IMR-90 (cell line): ENCODE measurements around the gene ZNF594. TPM values are rescaled to one million over a fixed set of nuclear protein-coding genes. Genes with fewer than 3 reads are reported as not detected.

Experiments used
- ATAC-seq: fragments of 200-7000 bp; cut with Tn5 transposase; 2 replicates; pipeline ENCODE4 v1.9.1; 2020; ENCODE audit warnings: low read depth, mild to moderate bottlenecking, moderate library complexity
- BruUV-seq: library from RNA; stranded (reverse); fragments of 400-500 nt; replicated peaks from 2 replicates; lab custom pipeline; 2021; lab: Mats Ljungman, UMichigan
- CTCF ChIA-PET: fragments of 300-600 bp; formaldehyde crosslinking; extraction: SDS; loops from one replicate; lab custom pipeline; 2021; ENCODE audit warnings: antibody characterized with exemption; lab: Yijun Ruan, JAX
- POLR2A ChIA-PET: fragments of 300-600 bp; sonication (Branson Sonifier 250); formaldehyde crosslinking; loops from one replicate; lab custom pipeline; 2022; ENCODE audit warnings: antibody characterized with exemption; ENCODE audit not compliant: unreplicated experiment; lab: Charles Lee
- DNase-seq: peaks from one replicate; pipeline ENCODE4 v3.0.0; 2013
- H2AFZ ChIP-seq: replicated peaks from 2 replicates; pipeline ENCODE3; 2013; ENCODE audit warnings: low read length, mild to moderate bottlenecking; ENCODE audit not compliant: poor library complexity
- H2AK5ac ChIP-seq: 2 replicates; pipeline ENCODE4 v1.6.1; 2013; ENCODE audit warnings: low read depth, low read length, inconsistent platforms
- H2AK9ac ChIP-seq: replicated peaks from 2 replicates; pipeline ENCODE3; 2013; ENCODE audit warnings: mild to moderate bottlenecking, low read depth, low read length, moderate library complexity; ENCODE audit not compliant: poor library complexity
- H2BK120ac ChIP-seq: 2 replicates; pipeline ENCODE4 v1.6.1; 2013; ENCODE audit warnings: low read depth, low read length, inconsistent platforms
- H2BK15ac ChIP-seq: 3 replicates; pipeline ENCODE4 v1.6.1; 2013; ENCODE audit warnings: low read depth, low read length, inconsistent platforms
- H2BK20ac ChIP-seq: 2 replicates; pipeline ENCODE4 v1.6.1; 2013; ENCODE audit warnings: low read depth, mild to moderate bottlenecking, inconsistent platforms, low read length, moderate library complexity
- H2BK5ac ChIP-seq: 2 replicates; pipeline ENCODE4 v1.6.1; 2013; ENCODE audit warnings: mild to moderate bottlenecking, low read depth, low read length, inconsistent platforms; ENCODE audit not compliant: poor library complexity, severe bottlenecking
- H3K14ac ChIP-seq: replicated peaks from 2 replicates; pipeline ENCODE4 v1.6.1; 2013; ENCODE audit warnings: low read depth, low read length, inconsistent platforms
- H3K18ac ChIP-seq: 2 replicates; pipeline ENCODE4 v1.6.1; 2013; ENCODE audit warnings: low read depth, low read length, control low read depth
- H3K23ac ChIP-seq: 2 replicates; pipeline ENCODE4 v1.6.1; 2013; ENCODE audit warnings: low read depth, low read length, inconsistent platforms
- H3K27ac ChIP-seq: 2 replicates; pipeline ENCODE4 v1.5.1; 2013; ENCODE audit warnings: mild to moderate bottlenecking, control low read depth, low read length; ENCODE audit not compliant: insufficient read depth
- H3K27me3 ChIP-seq: 2 replicates; pipeline ENCODE4 v1.6.1; 2013; ENCODE audit warnings: low read length; ENCODE audit not compliant: control insufficient read depth, insufficient read depth
- H3K36me3 ChIP-seq: 2 replicates; pipeline ENCODE4 v1.6.1; 2013; ENCODE audit warnings: low read length, mixed read lengths; ENCODE audit not compliant: control insufficient read depth, insufficient read depth
- H3K4ac ChIP-seq: 2 replicates; pipeline ENCODE4 v1.6.1; 2013; ENCODE audit warnings: low read depth, low read length, inconsistent platforms
- H3K4me1 ChIP-seq: 2 replicates; pipeline ENCODE4 v1.6.1; 2013; ENCODE audit warnings: low read length, mixed read lengths; ENCODE audit not compliant: control insufficient read depth, insufficient read depth
- H3K4me2 ChIP-seq: 2 replicates; pipeline ENCODE4 v1.6.1; 2013; ENCODE audit warnings: low read depth, mild to moderate bottlenecking, control low read depth, low read length, moderate library complexity
- H3K4me3 ChIP-seq: 2 replicates; pipeline ENCODE4 v1.5.1; 2013; ENCODE audit warnings: low read depth, mild to moderate bottlenecking, control low read depth, low read length, moderate library complexity; ENCODE audit not compliant: insufficient read depth
- H3K56ac ChIP-seq: 2 replicates; pipeline ENCODE4 v1.6.1; 2013; ENCODE audit warnings: low read length, inconsistent platforms; ENCODE audit not compliant: insufficient read depth; ENCODE audit errors: extremely low read depth
- H3K79me1 ChIP-seq, 2 experiments: 2 replicates each; pipeline ENCODE4 v1.6.1; 2013; ENCODE audit warnings: low read length in 2 of 2, inconsistent platforms in 1 of 2, low read depth in 1 of 2
- H3K9ac ChIP-seq: 2 replicates; pipeline ENCODE4 v1.6.1; 2013; ENCODE audit warnings: low read depth, low read length, control low read depth
- H3K9me1 ChIP-seq: 2 replicates; pipeline ENCODE4 v1.6.1; 2013; ENCODE audit warnings: low read length, inconsistent platforms; ENCODE audit not compliant: insufficient read depth
- H3K9me3 ChIP-seq: 2 replicates; pipeline ENCODE4 v1.6.1; 2013; ENCODE audit warnings: low read length; ENCODE audit not compliant: control insufficient read depth, insufficient read depth
- H4K20me1 ChIP-seq: 2 replicates; pipeline ENCODE4 v1.6.1; 2013; ENCODE audit warnings: low read length, inconsistent platforms; ENCODE audit not compliant: insufficient read depth
- H4K5ac ChIP-seq: 2 replicates; pipeline ENCODE4 v1.6.1; 2013; ENCODE audit warnings: mild to moderate bottlenecking, low read depth, low read length, control low read depth
- H4K8ac ChIP-seq, 2 experiments: 2 replicates each; pipeline ENCODE4 v1.6.1; 2013; ENCODE audit warnings: low read depth in 2 of 2, low read length in 2 of 2, control low read depth in 1 of 2, inconsistent platforms in 1 of 2
- H4K91ac ChIP-seq: 2 replicates; pipeline ENCODE4 v1.6.1; 2013; ENCODE audit warnings: low read depth, low read length, inconsistent platforms; ENCODE audit not compliant: insufficient read depth
- BHLHE40 ChIP-seq: fragments of 150-350 bp; IDR thresholded peaks from 2 replicates; pipeline ENCODE4 v1.6.1; 2016; ENCODE audit warnings: mild to moderate bottlenecking, low read depth, low read length
- CEBPB ChIP-seq: IDR thresholded peaks from 2 replicates; pipeline ENCODE4 v1.6.1; 2012; ENCODE audit warnings: low read depth, low read length, improper control_type of control experiment
- CHD1 ChIP-seq: IDR thresholded peaks from 2 replicates; pipeline ENCODE4 v1.6.1; 2012; ENCODE audit warnings: low read depth, low read length, improper control_type of control experiment
- CTCF ChIP-seq: conservative IDR thresholded peaks from 2 replicates; pipeline ENCODE4 v1.5.1; 2012; ENCODE audit warnings: mild to moderate bottlenecking, low read depth, low read length, improper control_type of control experiment
- ELK1 ChIP-seq: fragments of 150-350 bp; IDR thresholded peaks from 2 replicates; pipeline ENCODE4 v1.6.1; 2016; ENCODE audit warnings: low read depth, mild to moderate bottlenecking, low read length, moderate library complexity, borderline replicate concordance
- FOS ChIP-seq: fragments of 150-350 bp; IDR thresholded peaks from 2 replicates; pipeline ENCODE4 v1.6.1; 2016; ENCODE audit warnings: low read depth, low read length
- MAFK ChIP-seq: IDR thresholded peaks from 2 replicates; pipeline ENCODE4 v1.6.1; 2012; ENCODE audit warnings: low read depth, low read length, improper control_type of control experiment
- NFE2L2 ChIP-seq: fragments of 150-350 bp; IDR thresholded peaks from 2 replicates; pipeline ENCODE4 v1.6.1; 2016; ENCODE audit warnings: low read depth, mild to moderate bottlenecking, low read length
- POLR2A ChIP-seq: IDR thresholded peaks from 2 replicates; pipeline ENCODE4 v1.6.1; 2012; ENCODE audit warnings: mild to moderate bottlenecking, low read depth, low read length
- RAD21 ChIP-seq: IDR thresholded peaks from 2 replicates; pipeline ENCODE4 v1.6.1; 2012; ENCODE audit warnings: low read length, improper control_type of control experiment
- RCOR1 ChIP-seq: IDR thresholded peaks from 2 replicates; pipeline ENCODE4 v1.6.1; 2012; ENCODE audit warnings: mild to moderate bottlenecking, low read length, improper control_type of control experiment; ENCODE audit not compliant: insufficient replicate concordance
- RFX5 ChIP-seq: IDR thresholded peaks from 2 replicates; pipeline ENCODE4 v1.8.0; 2012; ENCODE audit warnings: low read depth, mild to moderate bottlenecking, low read length, moderate library complexity
- whole genome bisulfite sequencing, 2 experiments: methylation state at CpG; one replicate each; pipeline versions ENCODE4 v1.1.5 to v1.1.7; 2013; ENCODE audit warnings: missing lambda C conversion rate in 2 of 2; ENCODE audit not compliant: insufficient read length in 1 of 2; ENCODE audit errors: extremely low coverage in 2 of 2; 5-methylcytosine and 5-hydroxymethylcytosine counted together
- dilution Hi-C: fragments of 300-500 bp; cut with HindIII; formaldehyde crosslinking; loops from one replicate; pipeline ENCODE4 v1.14.3; 2018; ENCODE audit warnings: low sequenced_read_pairs; ENCODE audit not compliant: unreplicated experiment
- in situ Hi-C: fragments of 300-500 bp; cut with MboI; formaldehyde crosslinking; loops from 3 replicates; pipeline ENCODE4 v1.14.3; 2019; ENCODE audit warnings: low sequenced_read_pairs, inconsistent platforms, mixed read lengths
- intact Hi-C: fragments of 100-400 bp; cut with micrococcal nuclease; formaldehyde crosslinking; loops from 2 replicates; pipeline ENCODE4 v1.10.0; 2022
- polyA plus RNA-seq, 3 experiments: library from polyadenylated mRNA; depleted of rRNA; stranded (reverse); fragments of >200 nt; gene quantifications; 2 replicates each; pipeline ENCODE4 v1.2.3, GENCODE V29; 2012; ENCODE audit warnings: low replicate concordance in 1 of 3
- total RNA-seq: library from RNA; depleted of rRNA; stranded (reverse); fragments of >200 nt; gene quantifications from 2 replicates; pipeline ENCODE4 v1.2.3, GENCODE V29; 2012
- TF ChIP-seq, protein P1 (sequence below): fragments of 150-350 bp; IDR thresholded peaks from 2 replicates; pipeline ENCODE4 v1.6.1; 2017; ENCODE audit warnings: mild to moderate bottlenecking, antibody characterized with exemption, low read length, low read depth

ZNF594 gene
- total and polyA plus RNA-seq, 2 of the 4 experiments (the other 2 are of a cell fraction): 2.5 to 7.2 TPM

DNA sequence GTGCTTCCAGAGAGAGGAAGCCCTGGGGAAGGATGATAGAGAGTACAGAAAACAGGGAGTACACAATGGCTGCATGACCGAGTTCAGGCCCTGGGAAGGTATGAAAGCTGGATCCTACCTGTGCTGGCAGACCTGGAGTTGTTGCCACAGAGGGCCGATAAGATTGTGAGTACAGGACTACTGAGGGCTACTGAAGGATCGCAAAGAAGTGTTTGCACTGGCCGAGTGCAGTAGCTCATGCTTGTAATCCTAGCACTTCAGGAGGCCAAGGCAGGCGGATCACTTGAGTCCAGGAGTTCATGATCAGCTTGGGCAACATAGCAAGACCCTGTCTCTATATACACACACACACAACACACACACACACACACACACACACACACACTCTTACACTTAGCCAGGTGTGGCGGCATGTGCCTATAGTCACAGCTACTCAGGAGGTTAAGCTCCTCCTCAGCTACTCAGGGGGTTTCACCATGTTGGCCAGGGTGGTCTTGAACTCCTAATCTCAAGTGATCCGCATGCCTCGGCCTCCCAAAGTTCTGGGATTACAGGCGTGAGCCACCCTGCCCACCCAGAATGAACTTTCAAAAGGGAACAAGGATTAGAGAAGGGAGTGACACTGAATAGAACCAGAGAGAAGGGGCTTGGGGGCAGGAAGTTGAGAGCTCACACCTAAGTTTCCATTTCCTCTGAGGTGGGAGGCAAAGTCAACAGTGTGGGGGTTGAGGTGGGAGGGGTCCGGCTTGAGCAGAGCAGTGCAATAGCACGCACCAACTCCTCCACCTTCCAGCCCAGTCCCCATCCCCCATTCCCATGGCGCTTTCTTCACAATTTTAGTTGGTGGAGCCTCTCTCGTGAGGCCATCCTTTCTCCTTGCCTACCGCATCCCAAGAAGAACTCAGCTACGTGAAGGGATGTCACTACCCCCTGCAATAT, 35.5 kb upstream of the ZNF594 start:
- ATAC-seq (no peak), DNase-seq (no peak)
- no peak overlapping the region for H2BK120ac ChIP-seq
- H3K14ac ChIP-seq: no peak overlapping the region
- H3K4me3 ChIP-seq: no peak overlapping the region
- intact Hi-C loops (no loop called here), dilution Hi-C loops (no loop called here), in situ Hi-C loops (loop anchor here (25.0 kb wide), 1 partner anchor 1210 kb away; the partner anchor contains the start of genes AIPL1 and PIMREG)
- WGBS, 2 experiments: 81% methylated on average over 3 of the region's 15 CpGs; no CpG with 5 or more reads in 1 of the 2 experiments
- no peaks in the 10 kb centered on the region for H4K20me1 ChIP-seq
- H2BK20ac ChIP-seq: no peak overlapping the region
- H3K23ac ChIP-seq: no peak overlapping the region
- TF ChIP-seq RFX5: no peak
- no peak for TF ChIP-seq RAD21
- TF ChIP-seq POLR2A: no peak
- no peak for TF ChIP-seq MAFK
- TF ChIP-seq CEBPB: no peak
- no peak for TF ChIP-seq CTCF
- TF ChIP-seq RCOR1: no peak
- no peak for TF ChIP-seq CHD1
- TF ChIP-seq FOS: no peak
- TF ChIP-seq ELK1: no peak
- TF ChIP-seq, protein P1, sequence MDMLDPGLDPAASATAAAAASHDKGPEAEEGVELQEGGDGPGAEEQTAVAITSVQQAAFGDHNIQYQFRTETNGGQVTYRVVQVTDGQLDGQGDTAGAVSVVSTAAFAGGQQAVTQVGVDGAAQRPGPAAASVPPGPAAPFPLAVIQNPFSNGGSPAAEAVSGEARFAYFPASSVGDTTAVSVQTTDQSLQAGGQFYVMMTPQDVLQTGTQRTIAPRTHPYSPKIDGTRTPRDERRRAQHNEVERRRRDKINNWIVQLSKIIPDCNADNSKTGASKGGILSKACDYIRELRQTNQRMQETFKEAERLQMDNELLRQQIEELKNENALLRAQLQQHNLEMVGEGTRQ: no peak
- TF ChIP-seq BHLHE40: no peak
- TF ChIP-seq NFE2L2: no peak
- no peak overlapping the region for H2BK5ac ChIP-seq
- no peak overlapping the region for H3K18ac ChIP-seq
- POLR2A ChIA-PET: no interaction called here
- BruUV-seq: no TSS peak
- H2AFZ ChIP-seq: no peak overlapping the region
- H3K27ac ChIP-seq: no peak overlapping the region
- no peaks in the 10 kb centered on the region for H3K27me3 ChIP-seq
- H3K4me1 ChIP-seq: no peaks in the 10 kb centered on the region
- H3K79me1 ChIP-seq: no peaks in the 10 kb centered on the region
- H3K4me2 ChIP-seq: no peak overlapping the region
- no peak overlapping the region for H3K56ac ChIP-seq
- H4K91ac ChIP-seq: no peak overlapping the region
- no peak overlapping the region for H2BK15ac ChIP-seq
- H4K8ac ChIP-seq: no peak overlapping the region
- CTCF ChIA-PET: no interaction called here
- peaks cover 3% of the 10 kb centered on the region; the same call in 1 of the 2 replicates for H3K9me1 ChIP-seq
- no peak overlapping the region for H3K9ac ChIP-seq
- H2AK9ac ChIP-seq: no peak overlapping the region
- no peaks in the 10 kb centered on the region for H3K9me3 ChIP-seq
- no peak overlapping the region for H3K4ac ChIP-seq
- H2AK5ac ChIP-seq: no peak overlapping the region
- no peak overlapping the region for H4K5ac ChIP-seq
- H3K36me3 ChIP-seq: peaks cover 7% of the 10 kb centered on the region
